GM21717 (cell line): ENCODE data around the gene PAFAH1B1.
"Not testable (repeated sequence)": the region's sequence is repeated elsewhere in the genome, so short reads cannot be mapped to it uniquely, and the experiment has no call there.

ENCODE experiments used
- ATAC-seq: cut with Tn5 transposase; IDR thresholded peaks from one replicate; pipeline ENCODE4 v1.9.1; 2021; ENCODE audit warnings: mild to moderate bottlenecking, moderate library complexity; ENCODE audit not compliant: unreplicated experiment

The PAFAH1B1 gene

DNA sequence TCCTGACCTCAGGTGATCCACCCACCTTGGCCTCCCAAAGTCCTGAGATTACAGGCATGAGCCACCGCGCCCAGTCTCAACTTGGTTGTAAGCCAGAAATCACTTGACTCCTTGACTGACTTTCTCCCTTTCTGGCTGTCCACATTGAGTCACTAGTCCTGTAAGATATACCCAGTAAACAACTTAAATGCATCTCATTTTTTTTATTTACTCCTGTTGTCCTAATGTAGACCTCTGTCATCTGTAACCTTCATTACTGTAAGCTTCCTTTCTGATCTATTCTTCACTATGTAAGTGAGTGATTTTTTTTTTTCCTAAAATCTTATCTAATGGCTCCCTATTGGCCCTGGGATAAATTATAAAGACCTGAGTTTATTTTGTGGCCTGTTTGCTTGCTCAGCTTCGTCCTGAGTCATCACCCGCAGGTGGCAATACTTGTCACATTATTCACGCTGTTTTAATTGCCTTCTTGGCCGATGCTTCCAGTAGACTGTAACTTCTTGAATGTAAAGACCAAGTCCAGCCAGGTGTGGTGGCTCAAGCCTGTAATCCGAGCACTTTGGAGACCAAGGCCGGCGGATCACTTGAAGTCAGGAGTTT is 41.0 kb downstream of the PAFAH1B1 start:
- no peak for ATAC-seq

DNA sequence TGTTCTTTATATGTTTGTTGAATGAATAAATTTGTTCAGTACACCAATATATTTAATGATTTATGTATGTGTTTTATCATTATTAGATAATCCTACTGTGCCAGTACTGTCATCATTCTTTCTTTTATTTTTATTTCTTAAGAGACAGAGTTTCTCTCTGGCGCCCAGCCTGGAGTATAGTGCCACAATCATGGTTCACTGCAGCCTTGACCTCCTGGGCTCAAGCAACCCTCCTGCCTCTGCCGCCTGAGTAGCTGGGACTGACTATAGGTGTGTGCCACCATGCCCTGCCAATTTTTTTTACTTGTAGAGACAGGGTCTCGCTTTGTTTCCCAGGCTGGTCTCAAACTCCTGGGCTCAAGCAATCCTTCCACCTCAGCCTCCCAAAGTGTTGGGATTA is 41.8 kb downstream of the PAFAH1B1 start:
- no peak for ATAC-seq

DNA sequence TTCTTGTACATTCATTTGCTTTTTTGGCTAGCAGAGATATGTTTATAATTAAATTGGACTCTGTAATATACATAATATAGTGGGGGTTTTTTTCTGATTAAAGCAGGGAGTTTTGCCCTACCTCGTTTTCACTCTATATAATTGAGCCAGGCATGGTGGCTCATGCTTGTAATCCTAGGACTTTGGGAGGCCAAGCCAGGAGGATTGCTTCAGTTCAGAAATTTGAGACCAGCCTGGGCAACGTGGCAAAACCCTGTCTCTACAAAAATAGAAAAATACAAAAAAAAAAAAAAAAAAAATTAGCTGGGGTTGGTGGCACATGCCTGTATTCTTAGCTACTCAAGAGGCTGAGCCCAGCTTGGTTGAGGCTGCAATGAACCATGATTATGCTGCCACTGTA is 42.2 kb downstream of the PAFAH1B1 start:
- no peak for ATAC-seq

DNA sequence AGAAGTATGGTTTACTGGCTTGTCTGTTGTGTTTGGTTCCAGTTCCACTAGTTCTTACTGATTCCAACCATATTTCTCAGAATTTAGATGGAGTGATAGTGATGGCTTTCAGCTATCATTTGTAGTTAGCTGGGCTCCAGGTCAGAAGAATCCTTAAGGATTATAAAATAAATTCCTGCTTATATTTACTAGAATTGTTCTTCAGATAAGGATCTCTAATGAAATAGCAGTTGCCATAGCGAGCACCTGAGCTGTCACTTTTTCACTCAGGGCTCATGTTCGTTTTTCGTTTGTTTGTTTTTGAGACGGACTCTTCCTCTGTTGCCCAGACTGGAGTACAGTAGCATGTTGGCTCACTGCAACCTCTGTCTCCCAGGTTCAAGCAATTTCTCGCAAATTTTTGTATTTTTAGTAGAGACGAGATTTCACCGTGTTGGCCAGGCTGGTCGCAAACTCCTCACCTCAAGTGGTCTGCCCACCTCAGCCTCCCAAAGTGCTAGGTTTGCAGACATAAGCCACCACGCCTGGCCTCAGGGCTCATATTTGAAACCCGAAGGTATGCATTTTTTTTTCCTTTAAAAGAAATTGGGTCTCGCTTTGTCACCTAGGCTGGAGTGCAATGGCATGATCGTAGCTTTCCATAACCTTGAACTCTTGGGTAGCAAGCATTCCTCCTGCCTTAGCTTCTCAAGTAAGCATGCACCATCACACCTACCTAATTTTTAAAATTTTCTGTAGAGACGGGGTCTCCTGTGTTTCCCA is 42.9 kb downstream of the PAFAH1B1 start:
- no peak for ATAC-seq

DNA sequence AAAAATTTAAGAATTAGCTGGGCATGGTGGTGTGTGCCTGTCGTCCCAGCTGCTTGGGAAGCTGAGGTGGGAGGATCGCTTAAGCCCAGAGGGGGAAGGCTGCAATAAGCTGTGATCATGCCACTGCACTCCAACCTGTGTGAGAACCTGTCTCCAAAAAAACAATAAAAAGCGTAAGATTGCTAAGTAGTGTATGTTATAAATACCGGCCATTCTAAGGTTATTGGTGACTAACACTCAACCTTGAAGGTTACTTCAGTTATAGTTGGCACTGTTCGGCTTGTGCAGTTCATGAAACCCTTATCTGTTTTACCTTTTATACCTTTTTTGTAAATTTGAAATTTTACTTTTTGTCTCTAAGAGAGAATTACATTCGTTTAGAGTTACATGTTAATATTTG is 44.0 kb downstream of the PAFAH1B1 start:
- no peak for ATAC-seq

DNA sequence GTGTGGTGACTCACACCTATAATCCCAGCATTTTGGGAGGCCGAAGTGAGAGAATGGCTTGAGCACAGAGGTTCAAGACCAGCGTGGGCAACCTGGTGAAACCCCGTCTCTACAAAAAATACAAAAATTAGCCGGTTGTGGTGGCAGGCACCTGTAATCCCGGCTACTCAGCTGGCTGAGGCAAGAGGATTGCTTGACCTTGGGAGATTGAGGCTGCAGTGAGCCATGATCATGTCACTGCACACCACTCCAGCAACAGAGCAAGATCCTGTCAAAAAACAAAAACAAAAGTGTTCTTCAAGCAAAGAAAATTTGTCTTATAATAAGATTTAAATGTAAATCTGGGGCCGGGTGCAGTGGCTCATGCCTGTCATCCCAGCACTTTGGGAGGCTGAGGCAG is 51.5 kb downstream of the PAFAH1B1 start:
- no peak for ATAC-seq

DNA sequence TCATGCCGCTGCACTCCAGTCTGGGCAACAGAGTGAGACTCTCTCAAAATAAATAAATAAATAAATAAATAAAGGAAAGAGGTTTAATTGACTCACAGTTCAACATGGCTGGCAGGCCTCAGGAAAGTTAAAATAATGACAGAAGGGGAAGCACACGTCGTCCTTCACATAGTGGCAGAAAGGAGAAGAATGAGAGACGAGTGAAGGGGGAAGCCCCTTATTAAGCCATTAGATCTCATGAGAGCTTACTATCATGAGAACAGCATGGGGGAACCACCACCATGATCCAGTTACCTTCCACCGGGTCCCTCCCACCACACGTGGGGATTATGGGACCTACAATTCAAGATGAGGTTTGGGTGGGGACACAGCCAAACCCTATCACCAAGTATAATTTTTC is 54.5 kb downstream of the PAFAH1B1 start:
- ATAC-seq, result no peak

DNA sequence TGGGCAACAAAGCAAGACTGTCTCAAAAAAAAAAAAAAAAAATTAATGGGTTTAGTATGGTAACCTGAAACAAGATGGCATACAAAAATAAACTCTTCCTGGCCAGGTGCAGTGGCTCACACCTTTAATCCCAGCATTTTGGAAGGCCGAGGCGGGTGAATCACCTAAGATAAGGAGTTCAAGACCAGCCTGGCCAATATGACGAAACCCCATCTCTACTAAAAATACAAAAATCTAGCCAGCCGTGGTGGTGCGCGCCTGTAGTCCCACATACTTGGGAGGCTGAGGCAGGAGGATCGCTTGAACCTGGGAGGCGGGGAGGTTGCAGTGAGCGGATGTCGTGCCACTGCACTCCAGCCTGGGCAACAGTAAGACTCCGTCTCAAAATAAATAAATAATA is 55.7 kb downstream of the PAFAH1B1 start:
- no peak for ATAC-seq

DNA sequence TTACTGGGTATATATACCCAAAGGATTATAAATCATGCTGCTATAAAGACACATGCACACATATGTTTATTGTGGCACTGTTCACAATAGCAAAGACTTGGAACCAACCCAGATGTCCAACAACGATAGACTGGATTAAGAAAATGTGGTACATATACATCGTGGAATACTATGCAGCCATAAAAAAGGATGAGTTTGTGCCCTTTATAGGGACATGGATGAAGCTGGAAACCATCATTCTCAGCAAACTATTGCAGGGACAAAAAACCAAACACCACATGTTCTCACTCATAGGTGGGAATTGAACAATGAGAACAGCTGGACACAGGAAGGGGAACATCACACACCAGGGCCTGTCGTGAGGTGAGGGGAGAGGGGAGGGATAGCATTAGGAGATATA is 59.5 kb downstream of the PAFAH1B1 start:
- not testable (repeated sequence) for ATAC-seq

DNA sequence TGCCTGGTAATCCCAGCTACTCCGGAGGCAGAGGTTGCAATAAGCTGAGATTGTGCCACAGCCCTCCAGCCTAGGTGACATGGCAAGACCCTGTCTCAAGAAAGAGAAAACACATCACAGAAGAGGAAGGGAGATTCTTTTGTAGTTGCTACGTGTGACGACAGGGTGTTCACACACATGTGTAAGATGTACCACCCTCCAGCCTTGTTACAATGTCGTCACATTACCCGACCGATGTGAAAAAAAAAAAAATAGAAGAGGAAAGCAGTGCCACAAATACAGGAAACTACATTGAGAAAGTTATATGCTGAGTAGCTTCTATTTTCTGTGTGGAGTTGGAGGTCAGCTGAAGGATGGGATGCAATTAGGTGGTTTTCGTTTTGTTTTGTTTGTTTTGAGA is 62.1 kb downstream of the PAFAH1B1 start:
- no peak for ATAC-seq

DNA sequence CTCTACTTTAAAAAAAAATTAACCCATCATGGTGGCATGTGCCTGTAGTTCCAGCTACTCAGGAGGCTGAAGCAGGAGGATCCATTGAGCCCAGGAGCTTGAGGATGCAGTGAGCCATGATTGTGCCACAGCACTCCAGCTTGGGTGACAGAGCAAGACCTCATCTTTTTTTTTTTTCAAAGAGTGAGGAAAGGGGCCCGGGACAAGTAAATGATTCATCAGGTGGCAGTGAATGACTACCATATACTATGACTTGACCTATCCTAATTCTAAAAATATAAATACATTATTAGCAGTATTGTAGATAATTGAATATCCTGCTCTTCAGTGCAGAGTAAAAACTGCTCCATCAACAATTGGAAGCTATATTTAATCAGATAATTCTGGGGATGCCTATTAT is 62.8 kb downstream of the PAFAH1B1 start:
- ATAC-seq, result no peak

DNA sequence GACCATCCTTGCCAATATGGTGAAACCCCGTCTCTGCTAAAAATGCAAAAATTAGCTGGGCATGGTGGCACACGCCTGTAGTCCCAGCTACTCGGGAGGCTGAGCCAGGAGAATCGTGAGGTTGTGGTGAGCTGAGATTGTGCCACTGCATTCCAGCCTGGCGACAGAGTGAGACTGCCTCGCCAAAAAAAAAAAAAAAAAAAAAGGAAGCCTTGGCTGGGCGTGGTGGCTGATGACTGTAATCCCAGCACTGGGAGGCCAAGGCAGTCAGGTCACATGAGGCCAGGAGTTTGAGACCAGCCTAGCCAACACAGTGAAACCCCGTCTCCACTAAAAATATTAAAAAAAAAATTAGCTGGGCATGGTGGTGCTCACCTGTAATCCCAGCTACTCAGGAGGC is 65.9 kb downstream of the PAFAH1B1 start:
- ATAC-seq, result not testable (repeated sequence)

DNA sequence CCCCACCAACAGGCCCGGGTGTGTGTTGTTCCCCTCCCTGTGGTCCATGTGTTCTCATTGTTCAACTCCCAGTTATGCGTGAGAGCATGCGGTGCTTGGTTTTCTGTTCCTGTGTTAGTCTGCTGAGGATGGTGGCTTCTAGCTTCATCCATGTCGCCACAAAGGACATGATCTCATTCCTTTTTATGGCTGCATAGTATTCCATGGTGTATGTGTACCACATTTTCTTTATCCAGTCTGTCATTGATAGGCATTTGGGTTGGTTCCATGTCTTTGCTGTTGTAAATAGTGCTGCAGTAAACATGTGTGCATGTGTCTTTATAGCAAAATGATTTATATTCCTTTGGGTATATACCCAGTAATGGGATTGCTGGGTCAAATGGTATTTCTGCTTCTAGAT is 67.0 kb downstream of the PAFAH1B1 start:
- not testable (repeated sequence) for ATAC-seq

DNA sequence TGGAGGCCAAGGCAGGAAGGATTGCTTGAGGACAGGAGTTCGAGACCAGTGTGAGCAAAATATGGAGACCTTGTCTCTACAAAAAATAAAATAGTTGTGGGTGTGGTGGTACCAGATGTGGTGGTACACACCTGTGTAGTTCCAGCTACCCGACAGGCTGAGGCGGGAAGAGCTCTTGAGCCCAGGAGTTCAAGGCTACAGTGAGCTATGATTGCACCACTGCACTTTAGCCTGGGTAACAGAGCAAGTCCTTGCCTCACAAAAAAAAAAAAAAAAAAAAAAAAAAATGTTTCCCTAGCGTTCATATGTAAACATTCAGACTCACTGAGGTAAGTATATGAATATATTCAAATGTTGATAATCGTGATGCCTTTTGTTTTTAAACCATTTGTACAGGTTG is 78.6 kb downstream of the PAFAH1B1 start:
- ATAC-seq, result no peak

DNA sequence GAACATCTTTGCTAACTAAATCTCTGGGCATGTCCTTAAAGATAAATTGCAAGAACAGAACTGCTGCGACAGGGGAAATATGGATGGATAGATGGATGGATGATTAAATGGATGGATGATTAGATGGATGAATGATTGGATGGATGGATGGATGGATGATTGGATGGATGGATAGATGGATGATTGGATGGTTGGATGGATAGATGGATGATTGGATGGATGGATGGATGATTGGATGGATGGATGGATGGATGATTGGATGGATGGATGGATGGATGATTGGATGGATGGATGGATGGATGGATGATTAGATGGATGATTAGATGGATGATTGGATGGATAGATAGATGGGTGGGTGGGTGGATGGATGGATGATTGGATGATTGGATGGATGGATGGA is 85.8 kb downstream of the PAFAH1B1 start:
- not testable (repeated sequence) for ATAC-seq

DNA sequence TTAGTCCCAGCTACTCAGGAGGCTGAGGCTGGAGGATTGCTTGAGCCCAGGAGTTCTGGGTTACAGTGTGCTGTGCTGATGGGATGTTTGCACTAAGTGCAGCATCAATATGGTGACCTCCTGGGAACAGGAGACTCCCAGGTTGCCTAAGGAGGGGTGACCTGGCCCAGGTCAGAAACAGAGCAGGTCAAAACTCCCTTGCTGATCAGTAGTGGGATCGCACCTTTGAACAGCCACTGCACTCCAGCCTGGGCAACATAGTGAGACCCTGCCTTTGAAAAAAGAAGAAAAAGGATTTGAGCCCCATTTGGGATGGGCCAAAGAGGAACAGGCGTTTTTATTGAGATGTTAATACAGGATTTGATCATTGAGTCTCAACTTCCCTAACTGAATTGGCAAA is 87.5 kb downstream of the PAFAH1B1 start:
- no peak for ATAC-seq

DNA sequence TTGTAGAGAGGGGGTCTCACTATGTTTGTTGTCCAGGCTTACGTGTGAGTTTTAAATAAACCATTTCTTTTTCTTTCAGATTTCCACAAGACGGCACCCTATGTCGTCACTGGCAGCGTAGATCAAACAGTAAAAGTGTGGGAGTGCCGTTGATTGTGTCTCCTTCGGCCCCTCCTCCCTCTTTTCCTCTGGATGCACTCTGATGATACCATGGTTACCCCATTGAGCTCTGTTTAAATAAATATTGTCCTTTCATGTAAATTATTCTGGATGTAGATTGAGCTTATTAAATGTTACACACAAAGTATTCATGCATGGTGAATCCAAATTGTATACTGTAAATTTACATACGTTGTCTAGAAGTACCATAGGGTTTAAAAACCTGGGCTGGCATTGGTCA is 88.2 kb downstream of the PAFAH1B1 start:
- no peak for ATAC-seq

DNA sequence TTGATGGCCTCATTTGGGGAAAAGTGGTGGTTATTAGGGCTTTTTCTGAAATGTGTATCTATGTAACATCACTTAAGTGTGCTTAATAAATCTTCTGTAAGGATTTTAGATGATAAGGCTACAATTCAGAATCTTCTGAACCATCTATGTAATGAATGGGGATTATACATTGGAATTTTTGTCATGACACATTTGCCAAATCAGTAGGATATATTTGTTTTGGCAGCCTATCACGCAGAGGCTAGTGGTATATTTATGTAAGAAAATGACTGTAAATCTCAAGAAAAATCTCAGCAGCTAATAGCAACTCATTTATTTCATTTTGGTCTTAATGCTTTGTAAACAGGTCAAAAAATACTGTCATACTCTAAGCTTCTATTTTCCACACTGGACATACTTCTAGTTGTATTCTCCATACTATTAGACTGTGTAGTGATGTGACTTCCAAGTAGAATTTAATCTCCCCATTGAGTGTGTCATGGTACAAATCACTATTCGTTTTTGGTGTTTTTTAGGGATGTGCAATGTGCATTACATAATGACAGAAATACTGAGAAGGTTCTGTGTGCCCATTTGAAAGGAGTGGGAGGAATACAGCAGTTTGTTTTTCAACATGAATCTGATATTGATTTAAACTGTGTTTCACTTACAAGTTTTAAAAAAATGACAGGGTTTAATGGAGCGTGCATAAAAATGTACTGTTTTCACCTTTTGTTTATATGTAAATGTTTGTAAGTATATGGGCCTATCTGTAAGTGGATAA is 88.9 kb downstream of the PAFAH1B1 start:
- no peak for ATAC-seq

DNA sequence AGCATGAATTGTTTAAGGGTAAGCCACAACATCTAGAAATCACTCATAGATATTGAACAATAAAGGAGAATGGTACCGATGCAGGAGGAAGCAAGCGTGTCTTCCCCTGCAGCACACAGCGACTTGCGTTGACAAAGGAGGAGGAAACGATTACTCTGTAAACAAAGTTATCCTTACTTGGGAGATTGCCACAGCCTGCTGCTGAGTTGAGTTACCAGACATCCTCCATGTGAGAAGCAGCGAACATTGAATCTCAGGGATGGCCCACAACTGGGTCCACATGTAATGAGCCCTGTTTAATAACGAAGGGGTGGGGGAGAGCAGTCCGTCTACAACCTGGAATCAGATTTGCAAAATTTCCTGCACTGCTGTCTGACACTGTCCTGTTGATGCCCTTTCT is 90.5 kb downstream of the PAFAH1B1 start:
- no peak for ATAC-seq

DNA sequence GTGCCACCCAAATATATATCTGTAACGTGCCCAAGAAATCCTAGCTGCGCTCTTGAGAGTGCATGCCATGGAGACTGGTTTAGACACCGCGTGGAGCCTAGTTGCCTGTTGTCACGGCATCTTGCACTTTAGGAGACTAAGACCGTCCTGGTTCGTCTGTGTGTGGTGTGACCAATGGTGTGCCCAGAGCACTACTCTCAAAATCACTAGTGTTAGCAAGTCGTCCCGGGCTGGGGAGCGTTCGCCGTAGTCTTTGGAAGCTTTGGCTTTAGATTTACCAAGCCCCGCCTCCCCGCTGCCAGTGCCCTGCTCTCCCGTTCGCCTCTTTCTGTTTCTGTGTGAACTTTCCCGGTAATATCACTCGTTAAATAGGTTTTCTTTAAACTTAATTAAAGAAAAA is 91.1 kb downstream of the PAFAH1B1 start:
- ATAC-seq, result no peak

DNA sequence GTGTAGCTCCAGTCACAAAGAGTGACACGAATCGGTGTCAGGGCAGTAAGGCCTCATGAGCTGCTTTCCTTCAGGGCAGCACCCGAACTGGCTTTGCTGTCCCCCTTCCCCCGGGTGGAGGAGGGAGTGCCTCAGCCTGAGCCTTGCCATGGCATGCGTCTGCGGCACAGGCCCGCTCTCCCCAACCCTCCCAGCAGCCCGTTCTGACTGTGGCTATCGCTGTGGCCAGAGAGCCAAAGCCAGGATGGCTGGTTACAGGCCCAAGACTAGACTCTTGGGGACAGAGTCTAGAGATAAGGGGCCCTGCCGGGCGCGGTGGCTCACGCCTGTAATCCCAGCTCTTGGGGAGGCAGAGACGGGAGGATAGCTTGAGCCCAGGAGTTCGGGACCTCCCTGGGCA is 92.2 kb downstream of the PAFAH1B1 start:
- no peak for ATAC-seq

DNA sequence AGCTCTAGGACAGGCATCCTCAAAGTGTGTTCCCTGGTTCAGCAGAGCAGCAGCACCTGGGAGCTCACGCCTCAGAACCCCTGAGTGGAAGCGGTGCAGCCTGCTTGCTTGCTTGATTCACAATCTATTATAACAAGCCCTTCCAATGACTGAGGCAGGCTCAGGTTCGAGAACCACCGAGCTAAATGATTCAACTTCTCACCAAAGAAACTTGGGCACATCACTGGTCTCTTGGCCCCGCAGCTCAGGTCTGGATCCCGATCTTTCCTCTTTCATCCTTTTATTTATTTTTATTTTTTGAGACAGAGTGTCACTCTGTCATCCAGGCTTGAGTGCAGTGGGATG is 93.6 kb downstream of the PAFAH1B1 start:
- no peak for ATAC-seq
